ENCODE data around the gene SLC22A16. TPM values are rescaled to one million over a fixed set of nuclear protein-coding genes. Genes with fewer than 3 reads are reported as not detected.

Gene SLC22A16
- total and polyA plus RNA-seq, 2 of the 8 experiments (the other 6 are each of a cell fraction or from before 2014, with no cell fraction given) = not detected

DNA sequence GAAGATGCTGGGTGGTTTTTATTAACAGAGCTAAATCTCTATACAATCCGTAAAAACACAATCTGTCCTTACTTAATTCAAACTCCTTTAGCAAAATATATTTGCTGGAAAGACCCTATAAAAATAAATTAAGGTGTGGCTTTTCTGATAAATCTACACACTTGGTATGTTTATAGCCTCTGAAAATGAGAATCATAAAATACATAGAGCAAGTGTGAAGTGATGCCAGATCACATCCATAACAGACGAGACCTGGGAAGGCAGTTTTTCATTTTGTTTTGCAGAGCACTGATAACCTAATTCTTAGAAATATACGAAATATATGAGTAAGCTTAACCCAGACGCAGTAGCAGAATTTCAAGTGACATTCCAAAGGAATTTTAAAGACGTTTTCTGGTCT lies 50.6 kb downstream of the SLC22A16 start:
- Histone ChIP-seq H2BK120ac (replicated peaks; ENCODE audit: low read depth, low read length) (no peak overlapping the region), H3K56ac (replicated peaks; ENCODE audit: insufficient read length, low read depth, low read length) (no peak overlapping the region), H3K23ac (ENCODE audit: insufficient read length) (no peak overlapping the region), H4K8ac (ENCODE audit: extremely low read depth, insufficient read depth, low read length) (no peak overlapping the region), H4K20me1 (replicated peaks in 1 of 2; ENCODE audit: control insufficient read depth in 1 of 2, insufficient read depth in 2 of 2, low read length in 2 of 2) (no peaks in the 10 kb centered on the region), H3K27me3 (replicated peaks in 1 of 4; ENCODE audit: control insufficient read depth in 3 of 4, extremely low read depth in 1 of 4, insufficient read depth in 3 of 4, low read length in 3 of 4) (no peaks in the 10 kb centered on the region), H3K4me2 (ENCODE audit: insufficient read depth in 1 of 2, low read depth in 2 of 2, low read length in 2 of 2) (no peak overlapping the region), H3K36me3 (ENCODE audit: control insufficient read depth in 2 of 4, insufficient read depth in 4 of 4, low read length in 3 of 4) (no peaks in the 10 kb centered on the region), H3K27ac (ENCODE audit: low read depth, low read length) (no peak overlapping the region), H3K23me2 (ENCODE audit: low read depth, low read length) (peaks cover 3% of the 10 kb centered on the region; the same call in 1 of the 2 replicates), H3K14ac (ENCODE audit: insufficient read length) (no peak overlapping the region), H2BK5ac (ENCODE audit: low read depth, low read length) (no peak overlapping the region), H4K5ac (ENCODE audit: insufficient read length, low read depth, low read length) (no peak overlapping the region), H3K4me3 (ENCODE audit: extremely low read depth in 1 of 4, insufficient read depth in 2 of 4, low read depth in 3 of 4, low read length in 4 of 4) (no peak overlapping the region), H4K91ac (replicated peaks; ENCODE audit: insufficient read length, low read length) (no peak overlapping the region), H3K79me2 (ENCODE audit: control insufficient read depth in 1 of 2, insufficient read depth in 2 of 2, low read length in 2 of 2) (no peaks in the 10 kb centered on the region), H3K9ac (replicated peaks in 1 of 4; ENCODE audit: extremely low read depth in 1 of 4, low read depth in 3 of 4, low read length in 3 of 4) (no peak overlapping the region), H3K79me1 (ENCODE audit: low read depth, low read length) (no peaks in the 10 kb centered on the region), H3K18ac (ENCODE audit: extremely low read depth, low read length) (no peak overlapping the region), H3K4me1 (replicated peaks in 1 of 4; ENCODE audit: control insufficient read depth in 3 of 4, insufficient read depth in 4 of 4, low read length in 3 of 4) (peaks cover 0 to 2% (median 0%) of the 10 kb centered on the region in 4 experiments; a peak in 1 of 7 replicates), H3K4ac (replicated peaks; ENCODE audit: insufficient read length, low read depth, low read length) (no peak overlapping the region), H2BK20ac (ENCODE audit: low read length) (no peak overlapping the region), H2BK12ac (ENCODE audit: low read depth, low read length) (no peak overlapping the region), H2BK15ac (ENCODE audit: low read length) (no peak overlapping the region), H2AFZ (ENCODE audit: low read length) (no peak overlapping the region), H3K9me3 (ENCODE audit: insufficient read depth in 2 of 2, low read depth in 1 of 2, low read length in 1 of 2) (no peaks in the 10 kb centered on the region), H2AK5ac (ENCODE audit: low read depth, low read length) (no peak overlapping the region)
- no peak for TF ChIP-seq SIN3A (conservative IDR thresholded peaks at IDR 0.05 in 1 of 2, IDR thresholded peaks at IDR 0.05 in 1 of 2; ENCODE audit: low read depth in 1 of 2, low read length in 2 of 2)
- no peak for TF ChIP-seq EGR1 (IDR thresholded peaks at IDR 0.05; ENCODE audit: borderline replicate concordance, low read depth, low read length)
- no peak for TF ChIP-seq BRCA1 (IDR thresholded peaks at IDR 0.05; ENCODE audit: low read depth, low read length)
- no peak for TF ChIP-seq TBP (IDR thresholded peaks at IDR 0.05; ENCODE audit: low read depth, low read length)
- no peak for TF ChIP-seq MAX (IDR thresholded peaks at IDR 0.05)
- TF ChIP-seq ASH2L (IDR thresholded peaks at IDR 0.05; ENCODE audit: low read length) = no peak
- no peak for TF ChIP-seq SP2 (IDR thresholded peaks at IDR 0.05; ENCODE audit: low read length)
- ChIA-PET POLR2A (ENCODE audit: partially characterized antibody) (no interaction called here), CTCF (ENCODE audit: partially characterized antibody) (interaction anchor here (0.7 kb wide), 1 partner anchor 11 kb away, joined by 3 read pairs; no protein-coding TSS in a partner anchor)
- DNase-seq (ENCODE audit: low read depth in 1 of 2, low spot score in 2 of 2) (no peak), FAIRE-seq (no peak)
- WGBS, 2 experiments (ENCODE audit: extremely low coverage in 1 of 2, insufficient coverage in 1 of 2, insufficient read length in 1 of 2, insufficient replicate concordance in 2 of 2, low coverage in 1 of 2, low lambda C conversion rate in 2 of 2, missing lambda C conversion rate in 1 of 2) = 81% methylated on average over 5 of the region's 5 CpGs; no CpG with 5 or more reads in 1 of the 2 experiments
